Uterus (tissue), 4 donors: ENCODE results near the gene SLC41A1. TPM values are rescaled to one million over a fixed set of nuclear protein-coding genes. Genes with fewer than 3 reads are reported as not detected.

ENCODE experiments used
- DNase-seq, 2 donors: peaks; one replicate each; pipeline ENCODE4 v3.0.0-alpha.2; 2019 to 2020
- H3K27ac ChIP-seq, 2 donors: fragments of 200-600 bp; sonication (generic); 1 replicate in 1 of 2; 2 replicates in 1 of 2; pipeline ENCODE4 v1.5.1; 2016 to 2018
- H3K27me3 ChIP-seq, 2 donors: fragments of 200-600 bp; sonication (generic); one replicate each; pipeline ENCODE4 v1.5.1; 2018 to 2019; ENCODE audit warnings: control low read depth in 1 of 2
- H3K36me3 ChIP-seq, 2 donors: fragments of 200-600 bp; sonication (generic); one replicate each; pipeline ENCODE4 v1.5.1; 2019; ENCODE audit warnings: control low read depth in 1 of 2
- H3K4me1 ChIP-seq, 2 donors: fragments of 200-600 bp; sonication (generic); one replicate each; pipeline ENCODE4 v1.5.1; 2018 to 2019; ENCODE audit warnings: control low read depth in 1 of 2
- H3K4me3 ChIP-seq, 2 donors: fragments of 200-600 bp; sonication (generic); 1 replicate in 1 of 2; 2 replicates in 1 of 2; pipeline ENCODE4 v1.5.1; 2018 to 2019; ENCODE audit warnings: mild to moderate bottlenecking in 1 of 2
- H3K9me3 ChIP-seq, 2 donors: fragments of 200-600 bp; sonication (generic); one replicate each; pipeline ENCODE4 v1.5.1; 2019; ENCODE audit warnings: control low read depth in 1 of 2
- CTCF ChIP-seq, 4 experiments: fragments of 200-600 bp in 2 of 4; fragments of 450-650 bp in 2 of 4; sonication (generic) in 2 of 4; IDR thresholded peaks; one replicate each; pipeline ENCODE4 v1.5.1; 2016 to 2019; ENCODE audit warnings: antibody characterized with exemption in 4 of 4, mild to moderate bottlenecking in 2 of 4, moderate library complexity in 1 of 4
- POLR2A ChIP-seq, 2 donors: fragments of 450-650 bp; IDR thresholded peaks; one replicate each; pipeline ENCODE4 v1.6.1; 2016; ENCODE audit warnings: antibody characterized with exemption in 2 of 2, mild to moderate bottlenecking in 1 of 2, moderate library complexity in 1 of 2
- intact Hi-C: fragments of 100-400 bp; cut with DNase I; formaldehyde crosslinking; loops from one replicate; pipeline ENCODE4 v1.15.1; 2023; ENCODE audit warnings: low total_unique reads
- total RNA-seq, 4 donors: library from RNA; depleted of rRNA in 3 of 4; stranded (reverse); fragments of >200 nt in 3 of 4; gene quantifications; one replicate each; pipeline versions ENCODE4 v1.1.0 to v1.2.4, GENCODE V29; 2014 to 2023
- donor health status: DM: yes; HTN: yes; CAD: no.

The SLC41A1 gene
- total RNA-seq, 4 donors from 2014 or later, result 1.0 to 35.4 (median 23.5) TPM

- Histone ChIP-seq H3K4me3 (peak within 1 kb of the TSS; percentile 58 to 82), H3K4me1 (no peaks in the 10 kb centered on the region), H3K36me3 (no peaks in the 10 kb centered on the region), H3K27me3 (no peaks in the 10 kb centered on the region), H3K9me3 (no peaks in the 10 kb centered on the region), H3K27ac (peak within 1 kb of the TSS; percentile 29 to 56)
- intact Hi-C loops, result no loop called here
- TF ChIP-seq POLR2A (IDR thresholded peaks at IDR 0.05) (peak; percentile 38 to 47), CTCF (IDR thresholded peaks at IDR 0.05) (no peak)
- peak; percentile 80 to 83 for DNase-seq
Measured at GRCh38 chr1:205775015-205775716, 37.8 kb downstream of the SLC41A1 start, which contains the start of gene RAB29. Gene RAB29 (minus strand): TSS chr1:205775482. CDS start chr1:205774956, 526 bp downstream.

- peak in 1 of 2 donors; percentile 18 for DNase-seq
- H3K27ac ChIP-seq, result peak overlapping the region; percentile 29 to 56
- TF ChIP-seq POLR2A (IDR thresholded peaks at IDR 0.05) (no peak), CTCF (IDR thresholded peaks at IDR 0.05) (no peak)
- no peaks in the 10 kb centered on the region for H3K27me3 ChIP-seq
- H3K9me3 ChIP-seq, result no peaks in the 10 kb centered on the region
- peak overlapping the region; percentile 58 to 82 for H3K4me3 ChIP-seq
- intact Hi-C loops, result no loop called here
- H3K36me3 ChIP-seq, result no peaks in the 10 kb centered on the region
- no peaks in the 10 kb centered on the region for H3K4me1 ChIP-seq
Measured at GRCh38 chr1:205774198-205775014, 38.6 kb downstream of the SLC41A1 start.

- no peaks in the 10 kb centered on the region for H3K36me3 ChIP-seq
- no peaks in the 10 kb centered on the region for H3K27me3 ChIP-seq
- no peaks in the 10 kb centered on the region for H3K9me3 ChIP-seq
- intact Hi-C loops, result no loop called here
- H3K4me1 ChIP-seq, result no peaks in the 10 kb centered on the region
- TF ChIP-seq POLR2A (IDR thresholded peaks at IDR 0.05) (no peak), CTCF (IDR thresholded peaks at IDR 0.05) (no peak)
- H3K4me3 ChIP-seq, result no peak overlapping the region
- H3K27ac ChIP-seq, result no peak overlapping the region
- no peak for DNase-seq
Measured at GRCh38 chr1:205772607-205773032, 40.4 kb downstream of the SLC41A1 start.

- H3K27ac ChIP-seq, result no peak overlapping the region
- TF ChIP-seq POLR2A (IDR thresholded peaks at IDR 0.05) (no peak), CTCF (IDR thresholded peaks at IDR 0.05) (no peak)
- intact Hi-C loops, result no loop called here
- no peak overlapping the region for H3K4me3 ChIP-seq
- no peaks in the 10 kb centered on the region for H3K36me3 ChIP-seq
- H3K4me1 ChIP-seq, result no peaks in the 10 kb centered on the region
- DNase-seq, result no peak
- no peaks in the 10 kb centered on the region for H3K9me3 ChIP-seq
- no peaks in the 10 kb centered on the region for H3K27me3 ChIP-seq
Measured at GRCh38 chr1:205770618-205771017, 42.4 kb downstream of the SLC41A1 start.
